Osteoblast (primary cell): ENCODE data around the gene TP53BP1. TPM values are rescaled to one million over a fixed set of nuclear protein-coding genes. Genes with fewer than 3 reads are reported as not detected.

Experiments
- DNase-seq: peaks from one replicate; pipeline ENCODE4 v3.0.0; 2011; ENCODE audit warnings: low spot score, mixed read lengths; ENCODE audit not compliant: insufficient read length; ENCODE audit errors: missing footprints
- H2AFZ ChIP-seq: 2 replicates; pipeline ENCODE4 v1.6.0; 2011; ENCODE audit warnings: mild to moderate bottlenecking, low read length
- H3K27ac ChIP-seq: 2 replicates; pipeline ENCODE4 v1.5.1; 2011; ENCODE audit warnings: mild to moderate bottlenecking, low read depth, low read length, moderate library complexity
- H3K27me3 ChIP-seq: 2 replicates; pipeline ENCODE4 v1.6.0; 2012; ENCODE audit warnings: mild to moderate bottlenecking, control low read depth, inconsistent platforms, low read length, moderate library complexity; ENCODE audit not compliant: insufficient read depth
- H3K36me3 ChIP-seq: 2 replicates; pipeline ENCODE4 v1.5.1; 2011; ENCODE audit warnings: mild to moderate bottlenecking, low read length, control low read depth, moderate library complexity; ENCODE audit not compliant: insufficient read depth
- H3K4me1 ChIP-seq: 2 replicates; pipeline ENCODE4 v1.5.1; 2011; ENCODE audit warnings: mild to moderate bottlenecking, low read length, control low read depth, moderate library complexity; ENCODE audit not compliant: insufficient read depth
- H3K4me2 ChIP-seq: 2 replicates; pipeline ENCODE4 v1.6.0; 2011; ENCODE audit warnings: mild to moderate bottlenecking, low read length; ENCODE audit not compliant: insufficient read depth
- H3K4me3 ChIP-seq: fragments of 200-600 bp; sonication (generic); 3 replicates; pipeline ENCODE4 v1.5.1; 2012; ENCODE audit warnings: mild to moderate bottlenecking, low read length, inconsistent platforms; ENCODE audit not compliant: insufficient read depth
- H3K79me2 ChIP-seq: 2 replicates; pipeline ENCODE4 v1.6.0; 2012; ENCODE audit warnings: mild to moderate bottlenecking, low read length, control low read depth, inconsistent platforms; ENCODE audit not compliant: insufficient read depth
- H3K9me3 ChIP-seq: 2 replicates; pipeline ENCODE4 v1.5.1; 2011; ENCODE audit warnings: low read depth, low read length, control low read depth
- H4K20me1 ChIP-seq: 2 replicates; pipeline ENCODE4 v1.6.0; 2012; ENCODE audit warnings: mild to moderate bottlenecking, low read length, control low read depth; ENCODE audit not compliant: insufficient read depth
- total RNA-seq: library from RNA; depleted of rRNA; stranded (reverse); fragments of >200 nt; gene quantifications from 2 replicates; pipeline ENCODE4 v1.2.3, GENCODE V29; 2012
- TF ChIP-seq, protein P1 (sequence below): IDR thresholded peaks from 2 replicates; pipeline ENCODE4 v1.5.1; 2011; ENCODE audit warnings: mild to moderate bottlenecking, low read depth, low read length, moderate library complexity; ENCODE audit errors: extremely low read depth

The TP53BP1 gene, protein sequence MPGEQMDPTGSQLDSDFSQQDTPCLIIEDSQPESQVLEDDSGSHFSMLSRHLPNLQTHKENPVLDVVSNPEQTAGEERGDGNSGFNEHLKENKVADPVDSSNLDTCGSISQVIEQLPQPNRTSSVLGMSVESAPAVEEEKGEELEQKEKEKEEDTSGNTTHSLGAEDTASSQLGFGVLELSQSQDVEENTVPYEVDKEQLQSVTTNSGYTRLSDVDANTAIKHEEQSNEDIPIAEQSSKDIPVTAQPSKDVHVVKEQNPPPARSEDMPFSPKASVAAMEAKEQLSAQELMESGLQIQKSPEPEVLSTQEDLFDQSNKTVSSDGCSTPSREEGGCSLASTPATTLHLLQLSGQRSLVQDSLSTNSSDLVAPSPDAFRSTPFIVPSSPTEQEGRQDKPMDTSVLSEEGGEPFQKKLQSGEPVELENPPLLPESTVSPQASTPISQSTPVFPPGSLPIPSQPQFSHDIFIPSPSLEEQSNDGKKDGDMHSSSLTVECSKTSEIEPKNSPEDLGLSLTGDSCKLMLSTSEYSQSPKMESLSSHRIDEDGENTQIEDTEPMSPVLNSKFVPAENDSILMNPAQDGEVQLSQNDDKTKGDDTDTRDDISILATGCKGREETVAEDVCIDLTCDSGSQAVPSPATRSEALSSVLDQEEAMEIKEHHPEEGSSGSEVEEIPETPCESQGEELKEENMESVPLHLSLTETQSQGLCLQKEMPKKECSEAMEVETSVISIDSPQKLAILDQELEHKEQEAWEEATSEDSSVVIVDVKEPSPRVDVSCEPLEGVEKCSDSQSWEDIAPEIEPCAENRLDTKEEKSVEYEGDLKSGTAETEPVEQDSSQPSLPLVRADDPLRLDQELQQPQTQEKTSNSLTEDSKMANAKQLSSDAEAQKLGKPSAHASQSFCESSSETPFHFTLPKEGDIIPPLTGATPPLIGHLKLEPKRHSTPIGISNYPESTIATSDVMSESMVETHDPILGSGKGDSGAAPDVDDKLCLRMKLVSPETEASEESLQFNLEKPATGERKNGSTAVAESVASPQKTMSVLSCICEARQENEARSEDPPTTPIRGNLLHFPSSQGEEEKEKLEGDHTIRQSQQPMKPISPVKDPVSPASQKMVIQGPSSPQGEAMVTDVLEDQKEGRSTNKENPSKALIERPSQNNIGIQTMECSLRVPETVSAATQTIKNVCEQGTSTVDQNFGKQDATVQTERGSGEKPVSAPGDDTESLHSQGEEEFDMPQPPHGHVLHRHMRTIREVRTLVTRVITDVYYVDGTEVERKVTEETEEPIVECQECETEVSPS (N-terminal part only)
- 81.6 and 88.7 TPM in 2 replicates for total RNA-seq

DNA sequence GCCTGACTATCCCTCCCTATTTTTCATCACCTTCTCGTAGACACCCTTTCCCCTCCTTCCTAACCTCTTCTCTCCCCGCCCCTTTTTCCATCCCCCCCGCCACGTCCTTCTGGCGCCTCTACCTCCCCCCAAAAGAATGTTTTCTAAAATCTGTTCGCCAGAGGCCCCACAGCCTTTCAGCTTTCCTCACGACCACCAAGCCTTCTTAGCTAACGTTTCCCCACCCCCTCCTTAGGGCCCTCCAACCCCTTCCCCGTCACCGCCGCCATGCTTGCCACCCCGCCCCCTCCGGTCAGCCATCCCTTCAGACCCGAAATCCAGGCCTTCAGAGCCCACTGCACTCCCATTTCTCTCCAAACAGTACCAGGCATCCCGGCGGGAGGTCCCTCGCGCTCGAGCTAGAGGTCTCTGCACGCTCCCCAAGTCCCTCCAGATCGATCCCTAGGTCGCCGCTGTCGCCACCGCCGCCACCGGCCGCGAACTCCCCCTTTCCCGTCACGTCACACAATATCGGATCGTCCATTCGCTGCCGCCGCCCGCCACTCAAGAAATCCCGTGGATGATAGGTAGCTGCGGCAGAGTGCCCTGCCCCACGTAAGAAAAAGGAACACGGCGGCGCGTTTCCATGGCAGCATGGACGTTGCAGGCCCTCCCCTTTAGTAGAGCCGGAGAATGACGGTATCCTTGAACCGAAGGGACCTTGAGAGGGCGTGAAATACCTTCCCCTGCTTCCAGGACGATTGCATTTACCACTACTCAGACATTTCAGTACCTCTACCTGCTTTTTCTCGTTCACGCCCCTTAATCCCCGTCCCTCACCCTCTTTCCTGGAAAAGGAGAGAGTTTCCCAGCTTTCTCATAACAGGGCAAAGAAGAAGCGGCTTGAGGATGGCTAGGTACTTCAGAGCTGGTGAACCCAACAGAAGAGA lies at the start of gene TP53BP1:
TSS of gene TP53BP1 (minus strand) at position 484 of the 929 bp plus-strand sequence. CDS start at position 371, 113 bp downstream.
- peak; percentile 97 for DNase-seq
- peaks cover 17% of the 10 kb centered on the region for H3K4me1 ChIP-seq
- peak within 1 kb of the TSS; percentile 89 for H3K4me3 ChIP-seq
- peaks cover 29% of the 10 kb centered on the region for H3K79me2 ChIP-seq
- peak within 1 kb of the TSS; percentile 91 for H3K27ac ChIP-seq
- H3K4me2 ChIP-seq: peak within 1 kb of the TSS; percentile 99
- peaks cover 27% of the 10 kb centered on the region for H3K36me3 ChIP-seq
- peaks cover 12% of the 10 kb centered on the region for H4K20me1 ChIP-seq
- no peaks in the 10 kb centered on the region for H3K9me3 ChIP-seq
- TF ChIP-seq, protein P1, sequence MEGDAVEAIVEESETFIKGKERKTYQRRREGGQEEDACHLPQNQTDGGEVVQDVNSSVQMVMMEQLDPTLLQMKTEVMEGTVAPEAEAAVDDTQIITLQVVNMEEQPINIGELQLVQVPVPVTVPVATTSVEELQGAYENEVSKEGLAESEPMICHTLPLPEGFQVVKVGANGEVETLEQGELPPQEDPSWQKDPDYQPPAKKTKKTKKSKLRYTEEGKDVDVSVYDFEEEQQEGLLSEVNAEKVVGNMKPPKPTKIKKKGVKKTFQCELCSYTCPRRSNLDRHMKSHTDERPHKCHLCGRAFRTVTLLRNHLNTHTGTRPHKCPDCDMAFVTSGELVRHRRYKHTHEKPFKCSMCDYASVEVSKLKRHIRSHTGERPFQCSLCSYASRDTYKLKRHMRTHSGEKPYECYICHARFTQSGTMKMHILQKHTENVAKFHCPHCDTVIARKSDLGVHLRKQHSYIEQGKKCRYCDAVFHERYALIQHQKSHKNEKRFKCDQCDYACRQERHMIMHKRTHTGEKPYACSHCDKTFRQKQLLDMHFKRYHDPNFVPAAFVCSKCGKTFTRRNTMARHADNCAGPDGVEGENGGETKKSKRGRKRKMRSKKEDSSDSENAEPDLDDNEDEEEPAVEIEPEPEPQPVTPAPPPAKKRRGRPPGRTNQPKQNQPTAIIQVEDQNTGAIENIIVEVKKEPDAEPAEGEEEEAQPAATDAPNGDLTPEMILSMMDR: no peak
- peak within 1 kb of the TSS; percentile 96 for H2AFZ ChIP-seq
- no peaks in the 10 kb centered on the region for H3K27me3 ChIP-seq

DNA sequence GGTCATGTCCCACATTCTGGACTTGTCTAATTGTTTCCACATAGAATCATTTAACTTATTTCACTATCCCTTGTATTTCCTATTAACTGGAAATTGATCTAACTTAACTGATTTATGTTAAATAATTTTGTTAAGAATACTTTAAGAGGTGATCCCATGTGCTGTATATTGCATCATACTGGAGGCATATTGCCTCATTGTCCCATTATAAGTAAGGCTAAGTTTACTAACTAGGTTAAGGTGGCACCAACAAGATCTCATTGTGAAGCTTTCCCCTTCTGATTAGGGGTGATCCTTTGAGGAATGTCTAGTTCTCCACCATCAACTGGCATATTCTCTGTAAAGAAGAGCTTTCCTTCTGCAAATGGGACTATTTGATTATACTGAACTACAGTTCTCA lies 48.8 kb upstream of the TP53BP1 start:
- H3K27ac ChIP-seq: no peak overlapping the region
- TF ChIP-seq, protein P1: no peak
- H3K36me3 ChIP-seq: no peaks in the 10 kb centered on the region
- H3K79me2 ChIP-seq: no peaks in the 10 kb centered on the region
- no peak overlapping the region for H2AFZ ChIP-seq
- H3K9me3 ChIP-seq: no peaks in the 10 kb centered on the region
- H4K20me1 ChIP-seq: no peaks in the 10 kb centered on the region
- peak; percentile 11 for DNase-seq
- H3K27me3 ChIP-seq: no peaks in the 10 kb centered on the region
- no peak overlapping the region for H3K4me3 ChIP-seq
- no peaks in the 10 kb centered on the region for H3K4me1 ChIP-seq
- no peak overlapping the region for H3K4me2 ChIP-seq

DNA sequence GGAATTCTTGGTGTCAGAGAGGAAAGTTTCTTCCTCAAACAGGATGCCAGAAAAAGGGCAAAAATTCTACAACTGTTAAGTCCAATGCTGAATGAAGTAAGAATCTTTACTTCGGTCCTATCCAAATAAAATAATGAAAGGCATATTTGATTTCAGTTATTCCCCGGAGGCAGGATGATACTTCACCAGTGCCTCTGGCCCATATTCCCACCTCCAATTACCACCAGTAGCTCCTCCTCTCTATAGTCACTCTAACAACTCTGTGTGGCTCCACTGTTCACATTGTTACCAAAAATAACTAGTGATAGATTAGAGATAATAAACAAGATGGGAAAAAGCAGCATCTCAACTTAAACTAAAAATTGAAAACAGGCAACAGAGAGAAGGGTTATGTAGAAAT lies 45.1 kb upstream of the TP53BP1 start:
- Histone ChIP-seq H3K9me3 (no peaks in the 10 kb centered on the region), H3K79me2 (no peaks in the 10 kb centered on the region), H3K27ac (no peak overlapping the region), H3K27me3 (no peaks in the 10 kb centered on the region), H4K20me1 (no peaks in the 10 kb centered on the region), H3K4me1 (no peaks in the 10 kb centered on the region), H3K4me2 (no peak overlapping the region), H2AFZ (no peak overlapping the region), H3K4me3 (no peak overlapping the region), H3K36me3 (peaks cover 8% of the 10 kb centered on the region)
- DNase-seq: peak; percentile 9
- TF ChIP-seq, protein P1: no peak
